HEK293T (cell line): ENCODE measurements around the gene USP24.

ENCODE experiments used
- CTCF ChIA-PET: fragments of 350-600 bp; formaldehyde crosslinking; extraction: SDS; loops from one replicate; lab custom pipeline; 2021; ENCODE audit warnings: antibody characterized with exemption, inconsistent platforms; lab: Yijun Ruan, JAX
- POLR2A ChIA-PET: fragments of 350-600 bp; formaldehyde crosslinking; extraction: SDS; loops from one replicate; lab custom pipeline; 2020; ENCODE audit warnings: antibody characterized with exemption, inconsistent platforms; lab: Yijun Ruan, JAX
- DNase-seq: peaks from one replicate; pipeline ENCODE4 v3.0.0; 2012; ENCODE audit warnings: mixed read lengths; ENCODE audit errors: extremely low spot score
- ARNT ChIP-seq: fragments of 450-650 bp; IDR thresholded peaks from 2 replicates; pipeline ENCODE4 v1.6.1; 2017; ENCODE audit warnings: mild to moderate bottlenecking
- BHLHE40 ChIP-seq: fragments of 450-650 bp; IDR thresholded peaks from 2 replicates; pipeline ENCODE4 v1.6.1; 2016; ENCODE audit warnings: mild to moderate bottlenecking, moderate library complexity, borderline replicate concordance
- CTBP1 ChIP-seq: fragments of 450-650 bp; IDR thresholded peaks from 2 replicates; pipeline ENCODE4 v1.6.1; 2016; ENCODE audit warnings: borderline replicate concordance
- ELF4 ChIP-seq: fragments of 450-650 bp; IDR thresholded peaks from 2 replicates; pipeline ENCODE4 v1.6.1; 2017; ENCODE audit warnings: antibody characterized with exemption
- FOXA1 ChIP-seq: fragments of 450-650 bp; IDR thresholded peaks from 2 replicates; pipeline ENCODE4 v1.6.1; 2016; ENCODE audit warnings: mild to moderate bottlenecking
- FOXK2 ChIP-seq: fragments of 450-650 bp; IDR thresholded peaks from 2 replicates; pipeline ENCODE4 v1.6.1; 2016; ENCODE audit warnings: mild to moderate bottlenecking
- FOXM1 ChIP-seq: fragments of 450-650 bp; IDR thresholded peaks from 2 replicates; pipeline ENCODE4 v1.6.1; 2017; ENCODE audit warnings: mild to moderate bottlenecking, borderline replicate concordance
- HDGF ChIP-seq: fragments of 450-650 bp; IDR thresholded peaks from 2 replicates; pipeline ENCODE4 v1.6.1; 2017; ENCODE audit warnings: antibody characterized with exemption, borderline replicate concordance
- L3MBTL2 ChIP-seq: fragments of 450-650 bp; conservative IDR thresholded peaks from 2 replicates; pipeline ENCODE4 v1.6.1; 2016; ENCODE audit warnings: mild to moderate bottlenecking
- LEF1 ChIP-seq: fragments of 450-650 bp; IDR thresholded peaks from 2 replicates; pipeline ENCODE4 v1.6.1; 2017; ENCODE audit warnings: mild to moderate bottlenecking, borderline replicate concordance
- NFRKB ChIP-seq: fragments of 450-650 bp; IDR thresholded peaks from 2 replicates; pipeline ENCODE4 v1.6.1; 2016; ENCODE audit warnings: mild to moderate bottlenecking, moderate library complexity
- PKNOX1 ChIP-seq: fragments of 450-650 bp; IDR thresholded peaks from 2 replicates; pipeline ENCODE4 v1.6.1; 2016
- SP1 ChIP-seq: fragments of 450-650 bp; IDR thresholded peaks from 2 replicates; pipeline ENCODE4 v1.6.1; 2017
- SUZ12 ChIP-seq: fragments of 450-650 bp; IDR thresholded peaks from 2 replicates; pipeline ENCODE4 v1.6.1; 2016; ENCODE audit warnings: mild to moderate bottlenecking
- TARDBP ChIP-seq: fragments of 450-650 bp; IDR thresholded peaks from 2 replicates; pipeline ENCODE4 v1.6.1; 2016
- ZNF384 ChIP-seq: fragments of 450-650 bp; IDR thresholded peaks from 2 replicates; pipeline ENCODE4 v1.6.1; 2016

USP24 gene

GRCh38 chr1:55255901-55256300 is 40.7 kb upstream of the USP24 start:
- ChIA-PET POLR2A (no interaction called here), CTCF (no interaction called here)
- TF ChIP-seq FOXA1 (no peak), SUZ12 (no peak), ELF4 (no peak), BHLHE40 (no peak), SP1 (no peak), L3MBTL2 (no peak), FOXM1 (no peak), PKNOX1 (no peak), HDGF (no peak), NFRKB (no peak), LEF1 (no peak), ARNT (no peak), FOXK2 (no peak), TARDBP (no peak), ZNF384 (no peak), CTBP1 (no peak)
- DNase-seq: no peak

GRCh38 chr1:55252942-55253589 is 37.9 kb upstream of the USP24 start:
- POLR2A ChIA-PET: no interaction called here
- no peak for DNase-seq
- no peak for TF ChIP-seq HDGF
- no peak for TF ChIP-seq BHLHE40
- no peak for TF ChIP-seq CTBP1
- TF ChIP-seq SP1: no peak
- TF ChIP-seq ARNT: no peak
- no peak for TF ChIP-seq PKNOX1
- no peak for TF ChIP-seq NFRKB
- TF ChIP-seq SUZ12: no peak
- CTCF ChIA-PET: no interaction called here

- ChIA-PET CTCF (no interaction called here), POLR2A (no interaction called here)
- no peak for TF ChIP-seq FOXK2
- no peak for TF ChIP-seq ELF4
- no peak for TF ChIP-seq LEF1
- TF ChIP-seq ZNF384: no peak
- no peak for TF ChIP-seq L3MBTL2
- TF ChIP-seq FOXM1: no peak
- TF ChIP-seq BHLHE40: no peak
- no peak for TF ChIP-seq SUZ12
- DNase-seq: no peak
Measured at GRCh38 chr1:55250399-55251075, 35.4 kb upstream of the USP24 start.

GRCh38 chr1:55249646-55250398 is 34.7 kb upstream of the USP24 start:
- DNase-seq: no peak
- TF ChIP-seq L3MBTL2: no peak
- no peak for TF ChIP-seq LEF1
- TF ChIP-seq SP1: no peak
- TF ChIP-seq FOXK2: no peak
- no peak for TF ChIP-seq BHLHE40
- TF ChIP-seq ZNF384: no peak
- no peak for TF ChIP-seq ARNT
- TF ChIP-seq HDGF: no peak
- TF ChIP-seq FOXM1: no peak
- TF ChIP-seq ELF4: no peak
- TF ChIP-seq PKNOX1: no peak
- no peak for TF ChIP-seq CTBP1
- no peak for TF ChIP-seq SUZ12
- no peak for TF ChIP-seq NFRKB
- no peak for TF ChIP-seq TARDBP
- TF ChIP-seq FOXA1: no peak
- ChIA-PET POLR2A (no interaction called here), CTCF (no interaction called here)

- ChIA-PET CTCF (interaction anchor here (0.6 kb wide), 1 partner anchor 41 kb away, joined by 3 read pairs; no protein-coding TSS in a partner anchor), POLR2A (no interaction called here)
- TF ChIP-seq HDGF: no peak
- no peak for TF ChIP-seq TARDBP
- TF ChIP-seq SP1: no peak
- TF ChIP-seq ELF4: no peak
- TF ChIP-seq LEF1: no peak
- no peak for TF ChIP-seq L3MBTL2
- TF ChIP-seq FOXM1: no peak
- TF ChIP-seq NFRKB: no peak
- no peak for TF ChIP-seq ARNT
- TF ChIP-seq FOXA1: no peak
- TF ChIP-seq ZNF384: no peak
- TF ChIP-seq FOXK2: no peak
- no peak for TF ChIP-seq PKNOX1
- no peak for TF ChIP-seq CTBP1
- no peak for TF ChIP-seq SUZ12
- TF ChIP-seq BHLHE40: no peak
- DNase-seq: no peak
Measured at GRCh38 chr1:55246896-55247295, 31.7 kb upstream of the USP24 start.
